ENCODE results near the gene TMEM205.
A peak's percentile ranks its signal among the peaks of the same experiment; 100 is the strongest.
"Not testable (repeated sequence)": the region's sequence is repeated elsewhere in the genome, so short reads cannot be mapped to it uniquely, and the experiment has no call there.

TMEM205 gene

DNA sequence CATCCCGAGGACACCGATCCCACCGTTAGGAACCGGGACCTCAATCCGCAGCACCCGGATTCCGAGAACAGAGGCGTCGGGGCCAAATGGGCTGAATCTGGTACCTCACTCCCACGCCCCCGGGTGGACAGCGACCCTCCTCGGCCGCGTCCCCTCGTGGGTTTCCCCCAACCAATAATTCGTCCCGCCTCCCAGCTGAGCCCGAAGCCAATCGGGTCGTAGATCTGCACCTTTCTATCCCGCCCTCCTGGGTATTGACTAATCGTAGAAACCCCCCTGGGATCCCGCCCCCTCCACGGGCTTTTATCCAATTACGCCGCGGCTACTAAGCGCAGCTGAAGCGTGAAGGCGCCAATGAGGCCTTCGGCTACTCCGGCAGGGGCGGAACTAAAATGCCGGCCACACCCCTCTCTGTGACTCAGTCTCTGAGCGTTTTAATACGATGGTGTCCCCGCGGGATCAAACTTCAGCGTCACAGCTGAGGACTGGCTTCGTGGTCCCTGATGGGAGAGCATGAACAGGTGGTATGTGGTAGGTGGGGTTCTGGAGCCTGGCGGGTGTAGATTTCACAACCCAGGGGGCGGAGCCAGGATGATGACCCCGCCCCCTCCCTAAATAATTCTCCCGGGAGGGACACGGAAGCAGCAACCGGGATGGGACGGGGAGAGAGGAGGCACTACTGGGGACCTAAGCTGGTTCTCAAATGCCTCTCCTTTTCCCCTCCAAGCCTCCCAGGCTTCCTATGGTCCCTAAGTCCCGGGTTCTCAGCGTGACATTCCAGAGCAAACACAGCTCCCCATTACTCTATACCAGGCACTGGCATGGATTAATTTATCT is at the start of gene TMEM205, which contains the start of gene CCDC159:
Gene TMEM205 (minus strand): TSS at position 165 of the 837 bp plus-strand sequence. CDS start 649 bp downstream, outside the sequence.
Gene CCDC159 (plus strand): TSS at position 416 of the 837 bp plus-strand sequence. CDS start 88 bp downstream, at position 504.
- peak; percentile 100 for DNase-seq

DNA sequence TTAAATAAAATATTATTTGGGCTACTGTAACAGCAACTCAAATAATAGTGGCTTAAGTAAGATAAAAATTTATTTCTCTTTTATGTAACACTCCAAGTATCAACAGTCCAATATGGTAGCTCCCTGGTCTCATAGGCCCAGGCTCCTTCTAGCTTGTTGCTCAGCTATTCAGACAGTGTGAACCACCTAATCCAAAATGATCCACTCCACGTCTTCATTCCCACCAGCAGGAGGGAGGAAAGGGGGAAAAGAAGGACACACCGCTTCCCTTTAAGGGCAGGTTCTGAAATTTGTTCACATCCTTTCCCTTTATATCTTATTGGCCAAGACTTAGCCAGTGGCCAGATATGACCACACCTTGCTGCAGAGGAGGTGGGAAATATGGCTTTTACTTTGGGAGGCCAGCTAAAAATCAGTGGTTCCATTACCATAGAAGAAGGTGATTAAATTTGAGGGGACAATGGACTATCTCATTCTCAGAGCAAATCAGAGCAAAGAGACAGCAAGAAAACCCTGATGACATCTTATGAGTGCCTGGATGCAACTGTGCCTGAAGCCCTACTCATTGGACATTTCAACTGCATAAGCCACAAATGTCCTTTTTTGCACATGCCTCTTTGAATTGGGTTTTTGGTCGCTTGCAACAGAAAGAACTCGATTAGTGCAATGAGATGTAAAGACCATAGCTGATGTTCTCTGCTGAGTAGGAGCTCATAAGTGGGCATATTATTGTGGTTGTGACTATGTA is 45.0 kb upstream of the TMEM205 start:
- no peak for DNase-seq

DNA sequence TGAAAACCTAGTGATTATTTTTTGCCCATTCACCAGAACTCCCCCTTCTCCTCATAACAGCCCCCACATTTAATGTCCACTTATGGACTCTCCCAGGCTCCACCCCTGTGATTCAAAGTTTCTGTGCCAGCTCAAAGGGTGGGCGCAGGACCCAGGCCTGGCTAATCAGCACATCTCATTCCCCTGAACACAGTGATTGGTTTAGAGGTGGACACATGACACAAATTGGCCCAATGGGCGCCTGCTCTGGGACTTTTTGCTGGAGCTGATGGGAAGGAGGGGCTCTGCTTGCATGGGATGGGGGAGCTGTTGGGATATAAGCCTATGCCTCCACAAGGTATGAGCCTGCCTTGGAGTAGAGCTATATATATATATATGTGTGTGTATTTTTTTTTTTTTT is 44.3 kb upstream of the TMEM205 start:
- DNase-seq: no peak

DNA sequence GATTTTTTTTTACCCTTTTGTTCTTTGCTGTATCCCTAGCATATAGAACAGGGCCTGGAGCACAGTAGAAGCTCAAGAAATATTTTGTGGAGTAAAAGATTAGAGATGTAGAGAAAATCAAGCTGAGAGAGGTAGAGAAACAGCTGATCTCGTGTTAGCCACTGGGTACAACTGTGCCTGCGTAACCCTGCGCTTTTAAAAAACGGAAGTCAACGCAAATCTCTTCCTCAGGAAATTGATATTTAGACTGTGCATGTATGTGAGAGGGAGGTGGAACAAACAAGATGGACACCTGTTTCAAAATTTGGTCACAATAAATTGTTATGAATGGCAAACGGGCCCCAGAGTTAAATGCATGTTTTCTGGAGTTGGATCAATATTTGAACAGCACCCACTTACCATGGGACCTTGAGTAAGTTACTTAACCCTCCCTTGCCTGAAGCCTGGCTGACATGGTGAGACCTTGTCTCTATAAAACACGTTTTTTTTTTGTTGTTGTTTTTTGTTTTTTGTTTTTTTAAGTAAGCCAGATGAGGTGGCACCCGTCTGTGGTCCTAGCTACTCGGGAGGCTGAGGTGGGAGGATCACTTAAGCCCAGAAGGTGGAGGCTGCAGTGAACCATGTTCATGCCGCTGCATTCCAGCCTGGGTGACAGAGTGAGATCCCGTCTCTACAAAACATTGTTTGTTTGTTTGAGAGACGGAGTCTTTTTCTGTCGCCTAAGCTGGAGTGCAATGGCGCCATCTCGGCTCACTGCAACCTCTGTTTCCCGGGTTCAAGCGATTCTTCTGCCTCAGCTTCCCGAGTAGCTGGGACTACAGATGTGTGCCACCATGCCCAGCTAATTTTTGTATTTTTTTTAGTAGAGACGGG is 41.3 kb upstream of the TMEM205 start:
- no peak for DNase-seq

DNA sequence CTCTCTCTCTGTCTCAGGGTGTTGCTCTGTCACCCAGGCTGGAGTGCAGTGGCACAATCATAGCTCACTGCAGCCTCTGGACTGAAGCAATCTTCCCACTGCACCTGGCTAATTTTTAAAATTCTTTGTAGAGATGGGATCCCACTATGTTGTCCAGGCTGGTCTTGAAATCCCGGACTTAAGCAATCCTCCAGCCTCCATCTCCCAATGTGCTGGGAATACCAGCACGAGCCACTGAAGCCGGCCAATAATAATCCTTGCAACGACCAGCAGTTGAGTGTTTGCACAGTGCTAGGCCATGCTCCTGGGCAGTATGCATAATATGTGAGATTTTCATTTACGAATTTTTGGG is 38.7 kb upstream of the TMEM205 start:
- DNase-seq: no peak

DNA sequence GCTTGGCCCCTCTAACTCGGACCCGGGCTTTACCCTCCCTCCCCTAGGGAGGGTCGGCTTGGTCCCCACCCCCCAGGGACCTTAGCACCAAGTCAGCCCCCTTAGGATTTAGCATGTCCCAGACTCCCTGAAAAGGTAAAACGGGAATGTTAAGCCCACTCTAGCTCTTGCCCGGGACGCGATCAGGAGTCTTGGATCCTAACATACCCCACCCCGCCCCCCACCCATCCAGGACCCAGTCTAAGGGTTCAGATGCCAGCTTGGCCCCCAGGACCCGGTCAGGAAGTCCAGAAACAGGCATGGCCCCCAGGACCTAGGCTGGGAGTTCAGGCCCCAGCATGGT is 37.6 kb upstream of the TMEM205 start:
- no peak for DNase-seq

DNA sequence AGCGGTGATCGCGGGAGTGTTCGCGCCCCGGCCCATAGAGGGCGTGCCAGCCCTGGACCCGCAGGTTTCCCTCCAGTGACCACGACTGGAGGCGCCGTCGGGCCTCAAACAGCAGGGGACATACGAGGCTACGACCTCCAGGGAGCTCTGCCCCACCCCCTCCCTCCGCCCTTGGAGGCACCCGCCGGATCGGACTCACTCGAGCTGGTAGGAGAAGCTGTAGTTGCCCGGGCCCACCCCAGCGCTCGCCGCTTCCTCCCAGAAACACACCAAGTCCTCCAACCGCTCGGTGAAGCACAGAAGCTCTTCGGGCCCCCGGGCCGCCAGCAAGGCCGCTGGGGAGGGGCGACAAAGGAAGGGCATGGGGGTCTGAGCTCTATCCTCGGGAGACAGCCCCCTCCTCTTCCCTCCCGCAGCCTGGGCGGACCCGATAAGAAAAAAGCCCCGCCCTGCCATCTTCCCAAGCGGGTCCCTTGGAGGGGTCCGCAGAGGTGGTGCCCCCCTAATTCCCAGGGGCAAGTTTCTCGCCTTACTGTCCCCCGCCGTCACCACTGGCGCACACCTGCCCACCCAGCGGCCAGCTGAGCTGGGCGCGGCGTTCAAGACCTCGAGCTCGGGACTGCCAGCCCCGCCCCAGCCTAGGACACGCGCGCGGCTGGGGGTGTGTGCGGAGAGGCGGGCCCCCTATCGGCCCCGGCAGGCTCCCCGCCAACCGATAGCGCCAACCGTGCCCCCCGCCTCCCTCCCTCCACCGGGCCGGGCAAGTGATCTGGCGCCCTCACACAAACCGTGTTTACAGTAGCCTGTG is 37.0 kb upstream of the TMEM205 start:
- DNase-seq: peak; percentile 63

DNA sequence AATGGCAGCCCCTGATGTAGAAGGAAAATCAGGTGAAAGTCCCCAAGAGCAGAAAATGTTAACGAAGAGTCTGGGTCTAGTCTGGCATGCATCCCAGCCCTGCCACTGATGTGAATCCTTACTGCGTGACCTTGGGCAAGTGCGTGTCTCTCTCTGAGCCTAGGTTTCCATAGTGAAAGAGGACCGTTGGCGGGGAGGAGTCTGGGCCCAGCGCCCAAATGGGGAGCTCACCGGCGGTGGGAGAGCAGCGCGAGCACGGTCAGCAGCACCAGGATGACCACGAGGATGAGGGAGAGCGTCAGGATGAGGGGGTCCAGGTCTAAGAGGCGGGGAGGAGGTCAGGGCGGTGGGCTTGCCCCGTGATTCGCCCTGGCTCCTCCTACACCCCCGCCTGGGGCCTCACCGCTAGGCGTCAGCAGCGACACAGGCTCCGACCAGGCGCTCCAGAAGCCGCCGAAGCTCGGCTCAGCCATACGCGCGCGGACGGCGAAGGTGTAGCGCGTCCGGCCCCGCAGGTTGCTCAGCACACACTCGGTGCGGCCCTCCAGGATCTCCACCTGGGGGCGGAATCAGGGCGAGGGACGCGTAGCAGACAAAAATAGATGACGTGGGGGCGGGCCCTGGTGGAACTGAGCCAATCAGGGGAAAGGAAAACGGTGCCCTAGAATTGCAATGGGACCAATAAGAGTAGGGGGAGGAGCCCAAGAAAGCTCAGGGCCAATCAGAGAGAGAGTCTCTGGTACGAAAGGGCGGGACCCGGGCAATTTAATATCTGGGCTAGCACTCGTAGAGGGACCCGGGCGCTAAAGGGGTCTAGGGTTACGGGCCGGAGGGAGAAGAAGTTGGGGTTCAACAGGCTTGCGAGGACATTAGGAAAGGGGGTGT is 34.8 kb upstream of the TMEM205 start:
- peak; percentile 91 for DNase-seq

DNA sequence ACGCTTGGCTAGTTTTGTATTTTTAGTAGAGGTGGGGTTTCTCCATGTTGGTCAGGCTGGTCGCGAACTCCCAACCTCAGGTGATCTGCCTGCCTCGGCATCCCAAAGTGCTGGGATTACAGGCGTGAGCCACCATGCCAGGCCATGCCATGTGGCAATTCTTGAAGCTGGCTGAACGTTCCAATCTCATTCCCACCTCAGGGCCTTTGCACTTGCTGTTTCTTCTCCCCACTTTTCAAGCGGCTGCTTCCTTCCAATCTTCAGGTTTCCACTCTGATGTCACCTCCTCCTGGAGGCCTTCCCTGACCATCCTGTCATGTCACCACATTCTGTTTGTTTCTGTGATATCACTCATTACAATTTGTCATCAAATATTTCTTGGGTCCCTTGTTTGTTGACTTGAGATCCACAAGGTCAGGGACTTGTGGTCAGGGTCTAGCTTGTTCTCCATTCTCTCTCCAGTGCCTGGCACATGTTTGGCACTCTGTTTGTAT is 33.8 kb upstream of the TMEM205 start:
- DNase-seq: no peak

DNA sequence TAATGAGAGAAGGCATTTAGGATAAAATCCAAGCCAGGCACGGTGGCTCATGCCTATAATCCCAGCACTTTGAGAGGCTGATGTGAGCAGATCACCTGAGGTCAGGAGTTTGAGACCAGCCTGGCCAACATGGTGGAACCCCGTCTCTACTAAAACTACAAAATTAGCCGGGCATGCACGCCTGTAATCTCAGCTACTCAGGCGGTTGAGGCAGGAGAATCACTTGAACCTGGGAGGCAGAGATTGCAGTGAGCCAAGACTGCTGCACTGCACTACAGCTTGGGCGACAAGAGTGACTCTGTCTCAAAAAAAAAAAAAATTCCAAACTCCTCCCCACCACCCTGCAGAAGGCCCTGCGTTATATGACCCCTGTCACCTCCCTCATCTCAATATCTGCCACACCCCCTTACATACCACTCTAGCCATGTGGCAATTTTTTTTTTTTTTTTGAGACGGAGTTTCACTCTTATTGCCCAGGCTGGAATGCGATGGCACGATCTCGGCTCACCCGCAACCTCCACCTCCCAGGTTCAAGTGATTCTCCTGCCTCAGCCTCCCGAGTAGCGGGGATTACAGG is 33.3 kb upstream of the TMEM205 start:
- not testable (repeated sequence) for DNase-seq

DNA sequence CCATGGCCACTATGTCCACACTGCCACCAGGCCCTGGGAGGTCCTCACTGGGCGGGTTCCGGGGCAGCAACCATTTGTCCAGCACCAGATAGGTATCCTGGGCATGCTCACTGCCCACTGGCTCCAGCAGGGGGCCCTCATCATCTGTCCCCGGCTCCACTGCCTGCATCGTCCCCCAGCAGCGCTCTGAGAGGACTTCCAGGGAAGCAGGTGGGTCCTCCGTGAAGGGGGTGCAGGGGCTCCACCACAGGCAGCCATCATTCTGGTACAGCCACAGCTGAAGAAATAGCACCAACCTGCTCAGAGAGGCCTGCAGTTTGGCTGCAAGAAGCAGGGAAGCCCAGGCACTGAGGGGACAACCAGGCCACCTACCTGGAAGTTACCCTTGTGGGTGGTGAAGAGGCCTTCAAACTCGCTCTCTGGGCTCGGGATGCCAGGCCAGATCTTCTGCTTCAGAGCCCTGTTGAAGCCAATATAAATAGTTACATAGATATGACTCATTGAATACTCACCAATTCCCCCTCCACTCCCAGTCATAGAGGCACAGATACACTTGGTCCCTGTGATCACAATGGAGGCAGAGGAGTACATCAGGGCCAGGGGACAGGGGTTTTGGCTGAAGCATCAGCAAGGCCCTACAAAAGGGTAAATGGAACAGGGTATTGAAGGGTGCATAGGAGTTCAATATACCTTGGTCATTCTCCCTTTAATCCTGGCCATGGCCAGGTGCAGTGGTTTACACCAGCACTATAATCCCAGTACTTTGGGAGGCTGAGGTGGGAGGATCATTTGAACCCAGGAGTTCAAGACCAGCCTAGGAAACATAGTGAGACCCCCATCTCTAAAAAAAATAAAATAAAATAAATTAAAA is 32.5 kb upstream of the TMEM205 start:
- DNase-seq: peak; percentile 44

DNA sequence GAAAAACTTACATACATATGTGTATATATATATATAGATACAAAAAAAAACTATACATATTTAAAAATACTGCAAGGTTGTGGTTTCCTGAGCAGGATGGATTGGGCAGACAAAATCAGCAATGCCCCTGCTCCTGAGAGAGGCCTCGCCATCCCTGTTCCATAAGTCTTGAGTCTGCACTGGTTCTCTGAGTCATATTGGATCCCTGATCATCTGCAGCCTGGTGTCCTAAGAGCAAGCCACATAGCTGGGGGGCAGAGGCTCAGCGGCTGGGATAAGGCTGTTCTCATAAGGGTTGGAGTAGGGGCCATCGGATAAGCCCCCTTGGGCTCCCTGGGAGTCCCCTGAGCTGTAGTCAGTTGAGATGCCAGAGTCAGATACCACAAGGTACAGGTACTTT is 31.7 kb upstream of the TMEM205 start:
- no peak for DNase-seq

DNA sequence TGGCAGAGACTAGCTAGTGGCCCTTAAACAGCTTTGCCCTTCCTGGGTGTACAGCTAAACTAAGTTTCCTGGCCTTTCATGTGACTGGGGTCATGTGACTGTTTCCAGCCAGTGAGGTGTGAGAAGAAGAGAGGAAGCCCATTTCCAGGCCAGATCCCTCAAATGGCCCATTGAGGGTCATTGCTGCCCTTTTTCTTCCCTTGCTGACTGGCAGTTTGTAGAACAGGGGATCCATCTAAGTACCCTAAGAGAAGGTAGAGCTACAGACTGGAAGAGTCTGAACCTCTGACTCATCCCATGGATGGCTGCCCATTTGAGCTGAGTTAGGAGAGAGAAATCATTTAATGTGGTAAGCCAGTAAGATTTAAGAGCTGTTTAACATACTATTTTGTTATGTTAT is 31.2 kb upstream of the TMEM205 start:
- DNase-seq: no peak

DNA sequence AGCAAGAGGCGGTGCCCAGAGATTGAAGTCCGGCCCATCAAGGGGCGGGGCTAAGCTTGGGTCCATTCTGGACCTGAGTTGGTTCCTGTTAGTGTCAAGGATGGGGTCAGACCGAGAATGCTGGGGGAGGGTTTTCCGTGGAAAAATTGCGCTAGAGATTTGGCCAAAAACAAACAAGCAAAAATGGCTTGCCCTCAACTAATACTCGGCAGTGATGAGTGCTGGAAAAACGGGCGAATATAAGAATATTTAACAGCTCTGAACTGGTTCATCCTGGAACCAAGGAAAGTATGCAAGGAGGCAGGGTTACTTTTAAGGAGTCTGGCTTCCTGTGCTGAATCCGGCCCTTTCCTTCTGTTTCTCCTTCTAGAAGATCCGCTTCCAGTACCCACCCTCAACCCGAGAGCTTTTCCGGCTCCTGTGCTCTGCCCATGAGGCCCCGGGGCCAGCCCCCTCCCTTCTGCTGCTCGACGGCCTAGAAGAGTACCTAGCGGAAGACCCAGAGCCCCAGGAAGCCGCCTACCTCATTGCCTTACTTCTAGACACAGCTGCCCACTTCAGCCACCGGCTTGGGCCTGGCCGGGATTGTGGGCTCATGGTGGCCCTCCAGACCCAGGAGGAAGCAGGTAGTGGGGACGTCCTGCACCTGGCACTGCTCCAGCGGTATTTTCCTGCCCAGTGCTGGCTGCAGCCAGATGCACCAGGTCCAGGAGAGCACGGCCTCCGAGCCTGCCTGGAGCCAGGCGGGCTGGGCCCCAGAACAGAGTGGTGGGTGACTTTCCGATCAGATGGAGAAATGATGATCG is 29.3 kb upstream of the TMEM205 start:
- peak; percentile 17 for DNase-seq

DNA sequence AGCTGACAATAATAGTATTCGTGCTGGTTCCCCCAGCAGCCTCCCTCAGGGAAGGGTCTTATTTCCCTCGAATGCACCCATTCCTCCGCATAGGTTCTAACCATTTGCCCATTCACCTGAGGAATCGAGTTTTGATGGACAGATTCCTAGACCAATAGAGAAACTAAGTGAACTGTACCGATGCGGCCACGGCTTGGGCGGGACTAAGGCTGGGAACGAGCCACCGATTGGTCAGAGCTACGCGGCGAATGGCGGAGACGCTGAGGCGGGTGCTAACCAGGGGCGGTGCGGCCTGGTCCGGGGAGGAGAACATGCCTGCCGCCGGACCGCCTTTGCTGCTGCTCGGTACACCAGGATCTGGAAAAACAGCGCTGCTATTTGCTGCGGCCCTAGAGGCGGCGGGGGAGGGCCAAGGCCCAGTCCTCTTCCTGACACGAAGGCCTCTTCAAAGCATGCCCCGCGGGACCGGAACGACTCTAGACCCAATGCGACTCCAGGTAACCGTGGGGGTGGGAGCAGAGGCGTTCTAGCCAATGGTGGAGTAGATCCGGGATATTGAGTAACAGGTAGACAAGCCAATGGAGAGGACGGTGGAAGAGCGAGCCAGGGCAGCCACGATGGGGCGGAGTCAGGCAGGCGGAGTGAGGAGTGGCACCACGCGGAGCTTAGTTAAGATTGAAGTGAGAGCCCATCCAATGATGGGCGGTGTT is 28.5 kb upstream of the TMEM205 start, which contains the start of gene SWSAP1:
Gene SWSAP1 (plus strand): TSS at position 234 of the 710 bp plus-strand sequence. CDS start 15 bp downstream, at position 249.
- peak; percentile 99 for DNase-seq

DNA sequence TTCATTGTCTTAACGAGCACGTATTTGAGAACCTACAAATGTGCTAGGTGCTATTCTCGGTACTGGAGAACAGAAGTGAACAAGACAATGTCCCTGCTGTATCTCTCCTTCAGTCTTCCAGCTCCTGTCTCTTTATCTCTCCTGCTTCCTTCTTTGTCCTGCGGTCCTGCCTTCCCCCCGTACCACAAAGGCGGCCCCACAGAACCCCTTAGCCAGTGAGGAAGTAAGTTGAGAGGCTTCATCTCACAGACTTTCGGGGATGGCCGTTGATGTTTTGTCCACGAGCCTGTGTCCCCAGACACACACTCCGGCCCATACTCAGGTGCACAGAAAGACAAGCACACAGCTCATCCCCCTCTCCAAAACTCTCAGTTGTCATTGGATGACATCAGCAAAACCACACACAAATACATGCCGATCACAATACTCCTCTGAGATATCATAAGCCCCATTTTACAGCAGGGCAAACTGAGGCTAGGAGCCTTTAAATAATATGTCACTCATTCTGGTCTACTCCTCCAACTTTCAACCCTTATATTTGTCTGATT is 27.9 kb upstream of the TMEM205 start:
- DNase-seq: no peak

DNA sequence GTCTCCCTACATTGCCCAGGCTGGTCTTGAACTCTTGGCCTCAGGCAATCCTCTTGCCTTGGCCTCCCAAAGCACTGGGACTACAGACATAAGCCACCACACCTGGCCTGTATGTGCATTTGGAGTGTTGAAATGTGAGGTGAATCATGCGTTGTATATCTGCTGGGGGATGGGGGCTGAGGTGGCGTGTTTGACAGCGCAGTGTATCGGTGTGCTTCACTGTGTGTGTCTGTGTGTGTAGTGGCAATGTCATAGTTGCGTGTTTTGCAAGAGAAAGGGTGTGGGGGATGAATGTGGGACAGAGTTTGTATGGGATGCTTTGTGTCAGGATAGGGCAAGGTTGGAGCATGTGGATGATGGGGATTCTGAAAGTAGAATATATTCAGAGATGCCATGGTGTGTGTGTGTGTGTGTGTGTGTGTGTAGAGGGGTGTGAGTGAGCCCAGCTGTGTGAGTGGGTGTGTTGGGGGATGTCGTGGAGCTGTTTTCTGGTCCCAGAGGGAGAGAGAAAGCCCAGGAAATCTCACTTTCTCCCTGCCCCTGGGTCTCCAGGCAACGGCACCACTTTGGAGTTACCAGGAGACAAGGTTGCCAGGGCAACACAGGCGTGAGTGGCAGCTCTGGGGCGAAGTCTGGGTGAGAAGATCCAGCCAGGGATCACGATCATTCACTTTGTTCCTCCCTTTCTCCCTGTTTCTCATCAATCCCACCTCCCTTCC is 27.3 kb upstream of the TMEM205 start:
- peak; percentile 87 for DNase-seq

All from NCI-H1436 (cell line).